GM12878 (cell line): ENCODE results near the gene SETBP1. TPM values are rescaled to one million over a fixed set of nuclear protein-coding genes. Genes with fewer than 3 reads are reported as not detected.
A peak's percentile ranks its signal among the peaks of the same experiment; 100 is the strongest.

ENCODE experiments used
- ATAC-seq: fragments of 200-7000 bp; cut with Tn5 transposase; 3 replicates; pipeline ENCODE4 v1.9.1; 2020; ENCODE audit warnings: mild to moderate bottlenecking, moderate library complexity
- BruUV-seq: library from RNA; stranded (reverse); fragments of 400-500 nt; replicated peaks from 2 replicates; lab custom pipeline; 2021; lab: Mats Ljungman, UMichigan
- CTCF ChIA-PET: fragments of 300-600 bp; sonication (Branson Sonifier 250); formaldehyde crosslinking; extraction: SDS; loops from one replicate; lab custom pipeline; 2021; ENCODE audit warnings: inconsistent platforms; lab: Yijun Ruan, JAX
- POLR2A ChIA-PET: fragments of 350-600 bp; formaldehyde crosslinking; extraction: SDS; loops from one replicate; lab custom pipeline; 2021; ENCODE audit warnings: inconsistent platforms; lab: Charles Lee
- RAD21 ChIA-PET: fragments of 300-600 bp; sonication (Branson Sonifier 250); formaldehyde crosslinking; loops from one replicate; lab custom pipeline; 2023; ENCODE audit warnings: antibody characterized with exemption; ENCODE audit not compliant: unreplicated experiment; lab: Charles Lee
- SMC1A ChIA-PET: fragments of 300-600 bp; sonication (Branson Sonifier 250); formaldehyde crosslinking; loops from one replicate; lab custom pipeline; 2023; ENCODE audit not compliant: unreplicated experiment, uncharacterized antibody; lab: Charles Lee
- DNase-seq: peaks from one replicate; pipeline ENCODE4 v3.0.0-alpha.2; 2011; ENCODE audit warnings: low read depth, low spot score
- FAIRE-seq: peaks from 3 replicates; lab custom pipeline; 2011; peaks lifted over from hg19 to GRCh38; lab: Jason Lieb, UNC
- H2AFZ ChIP-seq: 2 replicates; pipeline ENCODE4 v1.6.0; 2011; ENCODE audit warnings: low read depth, low read length, control low read depth; ENCODE audit not compliant: control insufficient read depth
- H3K27ac ChIP-seq: 2 replicates; pipeline ENCODE4 v1.5.1; 2011; ENCODE audit warnings: control low read depth; ENCODE audit not compliant: control insufficient read depth, insufficient read depth
- H3K27me3 ChIP-seq, 2 experiments: replicated peaks in 1 of 2; 2 replicates each; pipeline versions ENCODE4 v1.6.0 to v1.6.1; 2011; ENCODE audit warnings: low read length in 1 of 2; ENCODE audit not compliant: control insufficient read depth in 2 of 2, insufficient read depth in 2 of 2
- H3K36me3 ChIP-seq, 2 experiments: 2 replicates each; pipeline ENCODE4 v1.5.1; 2011; ENCODE audit warnings: low read length in 1 of 2; ENCODE audit not compliant: control insufficient read depth in 2 of 2, insufficient read depth in 2 of 2
- H3K4me1 ChIP-seq: 2 replicates; pipeline ENCODE4 v1.6.1; 2011; ENCODE audit warnings: mild to moderate bottlenecking, low read length, moderate library complexity, mixed read lengths; ENCODE audit not compliant: control insufficient read depth, insufficient read depth
- H3K4me2 ChIP-seq: 2 replicates; pipeline ENCODE4 v1.6.0; 2011; ENCODE audit warnings: control low read depth; ENCODE audit not compliant: control insufficient read depth, insufficient read depth
- H3K4me3 ChIP-seq: fragments of 200-600 bp; sonication (generic); 2 replicates; pipeline ENCODE4 v1.5.1; 2016
- H3K79me2 ChIP-seq: 2 replicates; pipeline ENCODE4 v1.6.0; 2011; ENCODE audit warnings: low read length; ENCODE audit not compliant: control insufficient read depth, insufficient read depth
- H3K9ac ChIP-seq: 2 replicates; pipeline ENCODE4 v1.8.0; 2011; ENCODE audit warnings: low read length, control low read depth, mixed read lengths; ENCODE audit not compliant: control insufficient read depth, insufficient read depth
- H3K9me3 ChIP-seq: replicated peaks from 3 replicates; pipeline ENCODE4 v1.5.1; 2011; ENCODE audit warnings: mild to moderate bottlenecking, low read length; ENCODE audit not compliant: control insufficient read depth, insufficient read depth
- H4K20me1 ChIP-seq: 2 replicates; pipeline ENCODE4 v1.6.0; 2011; ENCODE audit not compliant: control insufficient read depth, insufficient read depth
- BCL3 ChIP-seq: IDR thresholded peaks from 2 replicates; pipeline ENCODE4 v1.6.1; 2011; ENCODE audit warnings: borderline replicate concordance, low read depth, mild to moderate bottlenecking, moderate library complexity, low read length; ENCODE audit not compliant: insufficient read depth, poor library complexity, severe bottlenecking
- CBX3 ChIP-seq: fragments of 200-600 bp; sonication (generic); IDR thresholded peaks from 2 replicates; pipeline ENCODE4 v1.6.1; 2016; ENCODE audit warnings: low read depth, borderline replicate concordance
- CREM ChIP-seq: IDR thresholded peaks from 2 replicates; pipeline ENCODE4 v1.6.1; 2014; ENCODE audit warnings: antibody characterized with exemption, low read depth
- LARP7 ChIP-seq: fragments of 450-650 bp; IDR thresholded peaks from 2 replicates; pipeline ENCODE4 v1.6.1; 2017; ENCODE audit warnings: mild to moderate bottlenecking
- STAT1 ChIP-seq: fragments of 450-650 bp; conservative IDR thresholded peaks from 2 replicates; pipeline ENCODE4 v1.6.1; 2014; ENCODE audit warnings: antibody characterized with exemption, mild to moderate bottlenecking
- TARDBP ChIP-seq: IDR thresholded peaks from 2 replicates; pipeline ENCODE4 v1.6.1; 2016; ENCODE audit warnings: borderline replicate concordance
- TBL1XR1 ChIP-seq: IDR thresholded peaks from 2 replicates; pipeline ENCODE4 v1.6.1; 2012; ENCODE audit warnings: low read depth, low read length, improper control_type of control experiment
- TCF7 ChIP-seq: IDR thresholded peaks from 2 replicates; pipeline ENCODE4 v1.6.1; 2014; ENCODE audit warnings: antibody characterized with exemption, borderline replicate concordance
- ZNF687 ChIP-seq: fragments of 450-650 bp; IDR thresholded peaks from 2 replicates; pipeline ENCODE4 v1.6.1; 2017; ENCODE audit warnings: mild to moderate bottlenecking, moderate library complexity
- WGBS: methylation state at CpG from one replicate; pipeline ENCODE4 v1.1.6; 2016; ENCODE audit warnings: low lambda C conversion rate; ENCODE audit not compliant: insufficient replicate concordance, insufficient coverage; ENCODE audit errors: missing lambda C conversion rate; 5-methylcytosine and 5-hydroxymethylcytosine counted together
- in situ Hi-C: fragments of 300-500 bp; cut with MboI; formaldehyde crosslinking; loops from 9 replicates; pipeline ENCODE4 v1.14.3; 2018; ENCODE audit warnings: mixed read lengths
- intact Hi-C: fragments of 100-400 bp; cut with micrococcal nuclease; formaldehyde crosslinking; loops from one replicate; pipeline ENCODE4 v1.14.2; 2022; ENCODE audit not compliant: unreplicated experiment
- polyA plus RNA-seq, 11 experiments: library from polyadenylated mRNA; depleted of rRNA in 4 of 11; unstranded in 6 of 11; stranded (reverse) in 5 of 11; fragments of >200 nt; fragmentation: Nextera tagmentation in 4 of 11; fragmentation: Illumina TruSeq in 1 of 11; extraction: Ambion mirVana in 4 of 11; extraction: Trizol in 1 of 11; gene quantifications; 1 replicate in 1 of 11; 2 replicates in 10 of 11; pipeline versions ENCODE4 v1.2.1 to v1.2.3, GENCODE V29; 2011 to 2016; ENCODE audit warnings: inconsistent platforms in 2 of 11, missing spikeins in 2 of 11, low read depth in 1 of 11
- total RNA-seq, 4 experiments: library from RNA; depleted of rRNA in 3 of 4; stranded (reverse); fragments of >200 nt in 3 of 4; fragmentation: Illumina TruSeq in 1 of 4; extraction: Trizol in 1 of 4; gene quantifications; 2 replicates each; pipeline versions ENCODE4 v1.2.1 to v1.2.3, GENCODE V29; 2013 to 2021
- TF ChIP-seq, protein P1 (sequence below): fragments of 450-650 bp; IDR thresholded peaks from 2 replicates; pipeline ENCODE4 v1.6.1; 2017; ENCODE audit warnings: antibody characterized with exemption, mild to moderate bottlenecking, moderate library complexity
- TF ChIP-seq, protein P2 (sequence below): fragments of 450-650 bp; IDR thresholded peaks from 2 replicates; pipeline ENCODE4 v1.6.1; 2018; ENCODE audit warnings: borderline replicate concordance, mild to moderate bottlenecking; ENCODE audit not compliant: partially characterized antibody

SETBP1 gene
- total and polyA plus RNA-seq, 10 of the 15 experiments (the other 5 are each of a cell fraction or from before 2014, with no cell fraction given) = 0.99 to 29.7 (median 8.3) TPM

GRCh38 chr18:44725300-44726058 is 44.8 kb downstream of the SETBP1 start:
- Histone ChIP-seq H4K20me1 (no peaks in the 10 kb centered on the region), H2AFZ (no peak overlapping the region), H3K36me3 (no peaks in the 10 kb centered on the region), H3K4me3 (peak overlapping the region; percentile 33; the same call in 1 of the 2 replicates), H3K9ac (peak overlapping the region; percentile 19), H3K27me3 (no peaks in the 10 kb centered on the region), H3K79me2 (no peaks in the 10 kb centered on the region), H3K4me2 (peak overlapping the region; percentile 82), H3K4me1 (peaks cover 73% of the 10 kb centered on the region), H3K27ac (peak overlapping the region; percentile 35), H3K9me3 (no peaks in the 10 kb centered on the region)
- FAIRE-seq (no peak), ATAC-seq (peak; percentile 73), DNase-seq (peak; percentile 71)
- 4% methylated on average over 5 of the region's 5 CpGs for WGBS
- no TSS peak for BruUV-seq
- in situ Hi-C loops (no loop called here), intact Hi-C loops (loop anchor here (1.0 to 2.0 kb wide), 3 partner anchors 34 to 75 kb away; no protein-coding TSS in a partner anchor)
- ChIA-PET SMC1A (interaction anchor here (0.8 to 13.7 kb wide), 25 partner anchors 8 to 487 kb away, joined by 3 to 216 read pairs (median 6); partner anchors contain the start of gene SETBP1), CTCF (interaction anchor here (0.6 to 4.2 kb wide), 15 partner anchors 12 to 420 kb away, joined by 3 to 22 read pairs (median 4); partner anchors contain the start of gene SETBP1), RAD21 (interaction anchor here (0.6 to 6.6 kb wide), 15 partner anchors 8 to 487 kb away, joined by 3 to 63 read pairs (median 3); partner anchors contain the start of gene SETBP1), POLR2A (interaction anchor here (1.2 to 3.1 kb wide), 7 partner anchors 22 to 72 kb away, joined by 3 to 14 read pairs (median 4); no protein-coding TSS in a partner anchor)
- TF ChIP-seq STAT1 (no peak), CREM (peak; percentile 89), ZNF687 (no peak), TARDBP (0 out of 2 replicates have a peak, but pooled peaks have one; percentile 55), TBL1XR1 (peak; percentile 96), CBX3 (no peak), BCL3 (peak; percentile 88), TCF7 (peak; percentile 86), LARP7 (no peak)
- TF ChIP-seq, protein P1, sequence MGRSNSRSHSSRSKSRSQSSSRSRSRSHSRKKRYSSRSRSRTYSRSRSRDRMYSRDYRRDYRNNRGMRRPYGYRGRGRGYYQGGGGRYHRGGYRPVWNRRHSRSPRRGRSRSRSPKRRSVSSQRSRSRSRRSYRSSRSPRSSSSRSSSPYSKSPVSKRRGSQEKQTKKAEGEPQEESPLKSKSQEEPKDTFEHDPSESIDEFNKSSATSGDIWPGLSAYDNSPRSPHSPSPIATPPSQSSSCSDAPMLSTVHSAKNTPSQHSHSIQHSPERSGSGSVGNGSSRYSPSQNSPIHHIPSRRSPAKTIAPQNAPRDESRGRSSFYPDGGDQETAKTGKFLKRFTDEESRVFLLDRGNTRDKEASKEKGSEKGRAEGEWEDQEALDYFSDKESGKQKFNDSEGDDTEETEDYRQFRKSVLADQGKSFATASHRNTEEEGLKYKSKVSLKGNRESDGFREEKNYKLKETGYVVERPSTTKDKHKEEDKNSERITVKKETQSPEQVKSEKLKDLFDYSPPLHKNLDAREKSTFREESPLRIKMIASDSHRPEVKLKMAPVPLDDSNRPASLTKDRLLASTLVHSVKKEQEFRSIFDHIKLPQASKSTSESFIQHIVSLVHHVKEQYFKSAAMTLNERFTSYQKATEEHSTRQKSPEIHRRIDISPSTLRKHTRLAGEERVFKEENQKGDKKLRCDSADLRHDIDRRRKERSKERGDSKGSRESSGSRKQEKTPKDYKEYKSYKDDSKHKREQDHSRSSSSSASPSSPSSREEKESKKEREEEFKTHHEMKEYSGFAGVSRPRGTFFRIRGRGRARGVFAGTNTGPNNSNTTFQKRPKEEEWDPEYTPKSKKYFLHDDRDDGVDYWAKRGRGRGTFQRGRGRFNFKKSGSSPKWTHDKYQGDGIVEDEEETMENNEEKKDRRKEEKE = no peak
- TF ChIP-seq, protein P2, sequence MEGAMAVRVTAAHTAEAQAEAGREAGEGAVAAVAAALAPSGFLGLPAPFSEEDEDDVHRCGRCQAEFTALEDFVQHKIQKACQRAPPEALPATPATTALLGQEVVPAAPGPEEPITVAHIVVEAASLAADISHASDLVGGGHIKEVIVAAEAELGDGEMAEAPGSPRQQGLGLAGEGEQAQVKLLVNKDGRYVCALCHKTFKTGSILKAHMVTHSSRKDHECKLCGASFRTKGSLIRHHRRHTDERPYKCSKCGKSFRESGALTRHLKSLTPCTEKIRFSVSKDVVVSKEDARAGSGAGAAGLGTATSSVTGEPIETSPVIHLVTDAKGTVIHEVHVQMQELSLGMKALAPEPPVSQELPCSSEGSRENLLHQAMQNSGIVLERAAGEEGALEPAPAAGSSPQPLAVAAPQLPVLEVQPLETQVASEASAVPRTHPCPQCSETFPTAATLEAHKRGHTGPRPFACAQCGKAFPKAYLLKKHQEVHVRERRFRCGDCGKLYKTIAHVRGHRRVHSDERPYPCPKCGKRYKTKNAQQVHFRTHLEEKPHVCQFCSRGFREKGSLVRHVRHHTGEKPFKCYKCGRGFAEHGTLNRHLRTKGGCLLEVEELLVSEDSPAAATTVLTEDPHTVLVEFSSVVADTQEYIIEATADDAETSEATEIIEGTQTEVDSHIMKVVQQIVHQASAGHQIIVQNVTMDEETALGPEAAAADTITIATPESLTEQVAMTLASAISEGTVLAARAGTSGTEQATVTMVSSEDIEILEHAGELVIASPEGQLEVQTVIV = no peak
